Tibial nerve (tissue), 4 donors: ENCODE data around the gene COL11A2. TPM values are rescaled to one million over a fixed set of nuclear protein-coding genes. Genes with fewer than 3 reads are reported as not detected.

Source experiments
- DNase-seq, 2 donors: peaks; one replicate each; pipeline ENCODE4 v3.0.0-alpha.2; 2019; ENCODE audit warnings: low spot score in 2 of 2
- H3K27ac ChIP-seq, 4 donors: fragments of 200-600 bp; sonication (generic) in 3 of 4; one replicate each; pipeline ENCODE4 v1.5.1; 2017 to 2019; ENCODE audit warnings: mild to moderate bottlenecking in 1 of 4
- H3K27me3 ChIP-seq, 2 donors: fragments of 200-600 bp; sonication (generic) in 1 of 2; one replicate each; pipeline versions ENCODE4 v1.5.1 to v1.6.0; 2017 to 2019
- H3K36me3 ChIP-seq, 3 donors: fragments of 200-600 bp; sonication (generic); one replicate each; pipeline ENCODE4 v1.5.1; 2018 to 2019
- H3K4me1 ChIP-seq, 4 donors: fragments of 200-600 bp; sonication (generic) in 3 of 4; one replicate each; pipeline ENCODE4 v1.5.1; 2017 to 2019
- H3K4me3 ChIP-seq, 4 donors: fragments of 200-600 bp; sonication (generic) in 3 of 4; one replicate each; pipeline ENCODE4 v1.5.1; 2017 to 2019; ENCODE audit warnings: mild to moderate bottlenecking in 1 of 4, moderate library complexity in 1 of 4
- H3K9me3 ChIP-seq, 4 donors: fragments of 200-600 bp; sonication (generic) in 3 of 4; one replicate each; pipeline ENCODE4 v1.5.1; 2017 to 2019
- EP300 ChIP-seq, 2 donors: sonication (generic); formaldehyde crosslinking; IDR thresholded peaks; one replicate each; pipeline ENCODE4 v1.6.1; 2017; ENCODE audit warnings: antibody characterized with exemption in 2 of 2, mild to moderate bottlenecking in 1 of 2
- POLR2A ChIP-seq, 2 donors: fragments of 450-650 bp; IDR thresholded peaks; one replicate each; pipeline ENCODE4 v1.6.1; 2017; ENCODE audit warnings: antibody characterized with exemption in 2 of 2, mild to moderate bottlenecking in 2 of 2, moderate library complexity in 2 of 2
- WGBS, 2 donors: methylation state at CpG; one replicate each; pipeline ENCODE4 v1.1.5; 2018; 5-methylcytosine and 5-hydroxymethylcytosine counted together
- total RNA-seq, 4 donors: library from RNA; depleted of rRNA; stranded (reverse); fragments of >200 nt; gene quantifications; one replicate each; pipeline ENCODE4 v1.1.0, GENCODE V29; 2016
- TF ChIP-seq, protein P1 (sequence below), 5 experiments: fragments of 200-600 bp in 3 of 5; fragments of 450-650 bp in 2 of 5; sonication (generic) in 3 of 5; IDR thresholded peaks; one replicate each; pipeline ENCODE4 v1.5.1; 2016 to 2019; ENCODE audit warnings: antibody characterized with exemption in 5 of 5, mild to moderate bottlenecking in 3 of 5, moderate library complexity in 2 of 5

Gene COL11A2
- total RNA-seq, 4 donors from 2014 or later: 1.5 to 4.3 (median 2.9) TPM

- Histone ChIP-seq H3K27me3 (no peaks in the 10 kb centered on the region), H3K4me1 (no peaks in the 10 kb centered on the region), H3K36me3 (no peaks in the 10 kb centered on the region), H3K4me3 (no peak overlapping the region), H3K27ac (no peak overlapping the region), H3K9me3 (no peaks in the 10 kb centered on the region)
- 66 to 71% methylated on average over 8 of the region's 8 CpGs for WGBS, 2 donors
- TF ChIP-seq EP300 (IDR thresholded peaks at IDR 0.05) (no peak), POLR2A (IDR thresholded peaks at IDR 0.05) (no peak)
- TF ChIP-seq, protein P1, sequence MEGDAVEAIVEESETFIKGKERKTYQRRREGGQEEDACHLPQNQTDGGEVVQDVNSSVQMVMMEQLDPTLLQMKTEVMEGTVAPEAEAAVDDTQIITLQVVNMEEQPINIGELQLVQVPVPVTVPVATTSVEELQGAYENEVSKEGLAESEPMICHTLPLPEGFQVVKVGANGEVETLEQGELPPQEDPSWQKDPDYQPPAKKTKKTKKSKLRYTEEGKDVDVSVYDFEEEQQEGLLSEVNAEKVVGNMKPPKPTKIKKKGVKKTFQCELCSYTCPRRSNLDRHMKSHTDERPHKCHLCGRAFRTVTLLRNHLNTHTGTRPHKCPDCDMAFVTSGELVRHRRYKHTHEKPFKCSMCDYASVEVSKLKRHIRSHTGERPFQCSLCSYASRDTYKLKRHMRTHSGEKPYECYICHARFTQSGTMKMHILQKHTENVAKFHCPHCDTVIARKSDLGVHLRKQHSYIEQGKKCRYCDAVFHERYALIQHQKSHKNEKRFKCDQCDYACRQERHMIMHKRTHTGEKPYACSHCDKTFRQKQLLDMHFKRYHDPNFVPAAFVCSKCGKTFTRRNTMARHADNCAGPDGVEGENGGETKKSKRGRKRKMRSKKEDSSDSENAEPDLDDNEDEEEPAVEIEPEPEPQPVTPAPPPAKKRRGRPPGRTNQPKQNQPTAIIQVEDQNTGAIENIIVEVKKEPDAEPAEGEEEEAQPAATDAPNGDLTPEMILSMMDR (IDR thresholded peaks at IDR 0.05): no peak
- DNase-seq: no peak
Measured at GRCh38 chr6:33171880-33172687, 20.2 kb downstream of the COL11A2 start.

DNA sequence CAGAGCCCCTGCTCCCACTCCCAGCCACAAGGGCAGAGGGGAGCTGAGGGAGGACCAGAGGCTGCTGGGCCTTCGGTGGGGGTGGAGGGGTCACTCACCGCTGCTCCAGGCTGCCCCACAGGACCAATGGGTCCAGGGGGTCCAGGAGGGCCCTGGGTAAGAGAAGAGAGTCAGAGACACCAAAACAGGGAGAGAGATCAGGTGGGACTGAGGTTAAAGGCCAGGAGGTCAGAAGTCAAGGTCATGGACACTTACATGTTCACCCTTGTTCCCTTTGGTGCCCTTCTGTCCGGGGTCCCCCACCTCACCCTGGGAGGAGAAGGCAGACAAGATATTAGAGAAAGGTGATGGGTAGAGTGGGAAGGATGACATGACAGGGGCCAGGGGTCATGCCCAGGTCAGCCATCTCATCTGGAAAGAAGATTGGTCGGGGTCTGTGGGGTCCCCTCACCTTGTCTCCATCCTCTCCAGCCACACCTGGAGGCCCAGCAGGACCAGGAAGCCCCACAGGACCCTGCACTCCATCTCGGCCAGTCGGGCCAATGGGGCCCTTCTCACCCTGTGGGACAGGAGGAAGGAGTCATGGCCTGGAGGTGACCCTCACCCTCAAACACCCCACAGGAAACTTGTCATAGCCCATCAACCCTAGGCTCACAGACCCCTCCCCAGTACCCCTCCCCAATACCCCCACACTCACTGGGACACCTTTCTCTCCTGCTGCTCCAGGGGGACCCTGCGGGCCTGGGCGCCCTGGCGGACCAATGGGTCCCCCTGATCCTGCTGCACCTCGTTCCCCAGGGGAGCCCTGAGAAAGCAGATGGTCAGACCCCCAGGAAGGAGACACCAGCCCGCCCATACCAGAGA is 21.0 kb downstream of the COL11A2 start:
- WGBS, 2 donors: 81 to 88% methylated on average over 9 to 10 of the region's 11 CpGs
- H3K36me3 ChIP-seq: no peaks in the 10 kb centered on the region
- H3K4me1 ChIP-seq: no peaks in the 10 kb centered on the region
- no peaks in the 10 kb centered on the region for H3K9me3 ChIP-seq
- TF ChIP-seq POLR2A (IDR thresholded peaks at IDR 0.05) (no peak), EP300 (IDR thresholded peaks at IDR 0.05) (no peak)
- TF ChIP-seq, protein P1 (IDR thresholded peaks at IDR 0.05): no peak
- H3K4me3 ChIP-seq: no peak overlapping the region
- H3K27ac ChIP-seq: no peak overlapping the region
- no peaks in the 10 kb centered on the region for H3K27me3 ChIP-seq
- no peak for DNase-seq

GRCh38 chr6:33170176-33171015 is 21.9 kb downstream of the COL11A2 start:
- 77 to 86% methylated on average over 6 to 9 of the region's 9 CpGs for WGBS, 2 donors
- no peak for DNase-seq
- no peaks in the 10 kb centered on the region for H3K27me3 ChIP-seq
- no peak overlapping the region for H3K27ac ChIP-seq
- no peaks in the 10 kb centered on the region for H3K4me1 ChIP-seq
- no peaks in the 10 kb centered on the region for H3K9me3 ChIP-seq
- H3K36me3 ChIP-seq: no peaks in the 10 kb centered on the region
- TF ChIP-seq POLR2A (IDR thresholded peaks at IDR 0.05): no peak
- TF ChIP-seq, protein P1 (IDR thresholded peaks at IDR 0.05): no peak
- TF ChIP-seq EP300 (IDR thresholded peaks at IDR 0.05): no peak
- H3K4me3 ChIP-seq: no peak overlapping the region

DNA sequence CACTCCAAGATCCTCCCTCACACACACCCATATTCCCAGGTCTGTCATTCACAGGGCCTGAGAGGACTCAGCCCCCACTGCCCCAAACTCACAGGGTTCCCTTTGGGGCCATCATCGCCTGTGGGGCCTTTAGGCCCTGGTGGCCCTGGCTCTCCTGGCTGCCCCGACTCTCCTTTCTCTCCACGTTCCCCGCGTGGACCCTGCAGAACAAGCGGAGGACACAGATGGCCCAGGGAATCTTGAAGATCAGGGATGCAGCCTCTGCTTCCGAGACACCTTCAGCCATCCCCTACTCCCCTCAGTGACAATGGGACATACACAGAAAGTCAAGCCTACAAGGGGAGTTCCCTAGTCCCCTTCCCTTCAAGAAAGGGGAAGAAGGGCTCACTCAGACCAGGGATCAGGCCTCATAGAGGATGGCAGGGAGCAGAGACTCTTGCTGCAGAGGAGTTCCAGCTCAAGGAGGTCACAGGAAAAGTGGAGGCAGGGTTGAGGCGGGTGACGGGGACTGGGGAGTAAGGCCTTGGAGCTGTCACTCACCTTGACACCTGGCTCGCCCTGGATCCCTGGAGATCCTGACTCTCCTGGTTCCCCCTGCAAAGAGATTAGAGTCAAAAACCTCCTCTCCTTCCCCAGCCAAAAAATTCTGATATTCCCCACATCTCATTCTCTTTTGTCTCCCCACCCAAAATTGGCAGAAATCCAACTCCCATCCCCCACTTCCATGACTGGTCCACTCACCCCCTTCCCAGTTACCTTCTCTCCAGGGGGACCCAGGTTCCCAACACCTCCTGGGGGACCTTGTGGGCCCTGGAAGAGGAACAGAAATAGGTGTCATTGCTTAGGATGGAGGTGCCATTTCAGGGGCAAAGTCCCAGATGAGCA is 22.7 kb downstream of the COL11A2 start:
- WGBS, 2 donors: 93 to 96% methylated on average over 10 of the region's 10 CpGs
- DNase-seq: no peak
- no peaks in the 10 kb centered on the region for H3K4me1 ChIP-seq

More for the DNA sequence above, 22.7 kb downstream of the COL11A2 start:
- no peak overlapping the region for H3K27ac ChIP-seq
- H3K36me3 ChIP-seq: no peaks in the 10 kb centered on the region
- H3K9me3 ChIP-seq: no peaks in the 10 kb centered on the region
- H3K4me3 ChIP-seq: no peak overlapping the region
- no peaks in the 10 kb centered on the region for H3K27me3 ChIP-seq
- TF ChIP-seq POLR2A (IDR thresholded peaks at IDR 0.05): no peak
- TF ChIP-seq EP300 (IDR thresholded peaks at IDR 0.05): no peak
- TF ChIP-seq, protein P1 (IDR thresholded peaks at IDR 0.05): no peak
